Ramos (cell line): ENCODE data around the gene PSMB11.

Experiments
- in situ Hi-C: fragments of 300-500 bp; cut with MboI; formaldehyde crosslinking; loops from one replicate; pipeline ENCODE4 v1.14.3; 2022; ENCODE audit warnings: low sequenced_read_pairs; ENCODE audit not compliant: unreplicated experiment

PSMB11 gene

GRCh38 chr14:23056145-23056955, 14.3 kb downstream of the PSMB11 start:
- in situ Hi-C loops: loop anchor here (10.0 kb wide), 1 partner anchor 482 kb away; no protein-coding TSS in a partner anchor

DNA sequence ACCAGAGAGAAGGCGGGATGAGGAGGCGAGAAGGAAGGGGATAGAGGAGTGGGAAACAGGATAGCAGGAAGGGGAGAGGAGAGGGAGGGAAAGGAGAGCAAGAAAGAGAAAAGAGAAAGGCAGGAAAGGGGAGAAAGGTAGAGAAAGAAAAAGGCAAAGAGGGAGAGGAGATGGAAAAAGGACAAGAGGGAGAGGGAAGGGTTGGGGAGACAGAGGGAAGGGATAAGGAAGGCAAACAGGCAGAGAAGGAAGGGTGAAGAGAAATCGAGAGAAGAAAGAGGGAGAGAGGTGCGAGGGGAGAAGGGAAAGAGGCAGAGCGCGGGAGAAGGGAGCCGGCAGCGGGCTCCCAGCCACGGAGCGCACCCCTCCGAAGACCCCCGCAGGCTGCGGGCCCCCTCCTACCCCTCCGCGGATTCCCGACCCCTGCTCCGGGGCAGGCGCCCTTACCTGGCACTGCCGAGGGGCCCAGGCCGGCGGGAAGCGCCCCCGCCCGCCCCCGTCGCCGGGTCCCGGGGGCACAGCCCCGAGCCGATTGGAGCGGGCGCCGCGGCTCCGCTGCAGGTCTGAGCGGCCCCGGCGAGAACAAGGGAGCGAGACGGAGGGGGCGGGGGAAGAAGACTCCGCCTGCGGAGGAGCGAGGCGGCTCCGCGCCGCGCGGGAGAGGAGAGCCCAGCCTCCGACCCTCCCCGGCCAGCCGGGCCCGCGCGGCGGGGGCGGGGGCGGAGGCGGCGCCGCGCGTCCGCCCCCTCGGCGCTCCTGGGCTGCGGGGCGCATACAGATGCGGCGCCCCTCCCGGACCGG, 15.1 kb downstream of the PSMB11 start, which contains the start of gene CDH24:
TSS of gene CDH24 (minus strand) at position 565 of the 801 bp plus-strand sequence. CDS start 1,787 bp downstream, outside the sequence.
- in situ Hi-C loops: loop anchor here (10.0 kb wide), 1 partner anchor 482 kb away; no protein-coding TSS in a partner anchor

GRCh38 chr14:23057757-23058653, 16.0 kb downstream of the PSMB11 start:
- in situ Hi-C loops: loop anchor here (10.0 kb wide), 1 partner anchor 483 kb away; no protein-coding TSS in a partner anchor

DNA sequence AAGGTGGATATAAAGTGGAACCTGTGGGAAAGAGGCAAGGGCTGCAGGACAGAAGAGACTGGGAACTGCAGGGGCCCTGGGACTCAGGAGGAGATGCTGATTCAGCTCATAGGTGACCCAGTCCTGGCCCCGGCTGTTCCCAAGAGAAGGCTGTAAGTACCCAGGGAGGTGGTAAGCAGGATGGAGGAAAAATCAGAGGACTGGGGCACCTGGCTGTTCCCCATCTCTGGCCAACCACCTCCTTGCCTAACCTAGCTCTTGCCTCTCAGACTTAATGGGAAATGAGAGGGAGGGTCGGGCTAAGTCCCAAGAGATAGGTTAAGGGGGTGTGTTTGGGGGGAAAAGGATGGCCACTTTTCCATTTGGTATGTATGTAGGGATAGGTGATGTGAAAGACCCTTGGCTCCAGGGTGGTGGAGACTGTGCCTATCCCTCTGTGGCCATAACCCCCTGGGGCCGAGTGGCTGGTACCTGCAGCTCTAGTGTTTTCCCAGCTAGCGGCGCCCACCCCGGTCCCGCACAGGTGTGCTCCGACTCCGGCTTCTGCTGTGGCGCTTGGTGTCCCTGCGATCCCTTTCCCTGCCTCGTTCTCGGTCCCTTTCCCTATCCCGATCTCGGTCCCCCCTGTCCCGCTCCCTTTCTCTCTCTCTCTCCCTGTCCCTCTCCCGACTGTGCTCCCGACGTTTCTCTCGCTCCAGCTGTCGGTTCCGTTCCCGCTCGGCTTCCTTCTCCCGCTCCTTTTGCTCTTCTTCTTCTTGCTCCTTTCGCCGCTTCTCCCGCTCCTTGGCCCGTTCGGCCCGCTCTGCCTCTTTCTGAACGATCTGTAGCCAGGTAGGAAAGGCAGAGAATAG, 16.9 kb downstream of the PSMB11 start:
- in situ Hi-C loops: loop anchor here (10.0 kb wide), 1 partner anchor 484 kb away; no protein-coding TSS in a partner anchor

DNA sequence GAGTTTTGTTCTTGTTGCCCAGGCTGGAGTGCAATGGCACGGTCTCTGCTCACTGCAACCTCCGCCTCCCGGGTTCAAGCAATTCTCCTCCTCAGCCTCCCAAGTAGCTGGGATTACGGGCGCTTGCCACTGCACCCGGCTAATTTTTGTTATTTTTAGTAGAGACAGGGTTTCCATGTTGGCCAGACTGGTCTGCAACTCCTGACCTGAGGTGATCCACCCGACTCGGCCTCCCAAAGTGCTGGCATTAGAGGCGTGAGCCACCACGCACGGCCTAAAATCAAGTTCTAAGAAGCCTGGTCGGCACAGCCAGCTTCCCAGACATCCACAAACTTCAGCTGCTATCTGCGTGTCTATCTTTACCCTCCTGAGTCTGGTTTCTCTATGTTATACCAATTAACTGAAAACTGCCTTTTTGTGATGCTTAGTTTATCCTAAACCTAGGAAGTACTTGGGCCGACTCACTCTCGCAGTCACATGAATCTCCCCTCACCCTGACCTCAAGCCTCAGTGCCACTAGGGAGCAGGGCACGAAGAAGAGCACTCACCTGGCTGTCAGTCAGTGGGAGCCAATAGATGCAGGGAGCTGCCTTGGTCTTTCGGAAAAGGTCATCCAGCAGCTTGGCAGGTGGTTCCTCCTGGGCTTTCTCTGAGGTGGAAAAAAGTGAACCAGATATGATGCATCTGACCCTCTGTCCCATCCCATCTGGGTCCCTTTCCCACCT, 18.7 kb downstream of the PSMB11 start:
- in situ Hi-C loops: no loop called here

- in situ Hi-C loops: no loop called here
Observed at GRCh38 chr14:23062002-23062401, 20.0 kb downstream of the PSMB11 start.

DNA sequence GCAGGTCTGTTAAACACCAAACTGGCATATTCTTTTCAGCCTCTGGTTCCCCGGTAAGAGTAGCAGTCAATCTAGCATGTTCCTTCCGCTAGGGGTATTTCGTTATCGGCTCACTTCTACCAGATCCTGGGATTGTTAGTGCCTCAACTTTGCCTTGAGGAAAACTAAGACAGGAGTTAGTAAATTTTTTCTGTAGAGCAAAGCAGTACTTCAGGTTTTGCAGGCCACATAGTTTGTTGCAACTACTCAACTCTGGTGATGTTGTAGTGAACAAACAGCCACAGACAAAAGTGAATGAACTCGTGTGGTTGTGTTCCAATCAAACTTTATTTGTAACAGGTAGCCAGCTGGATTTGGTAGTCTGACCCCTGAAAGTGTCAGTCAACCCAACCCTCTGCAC, 21.6 kb downstream of the PSMB11 start:
- in situ Hi-C loops: no loop called here

DNA sequence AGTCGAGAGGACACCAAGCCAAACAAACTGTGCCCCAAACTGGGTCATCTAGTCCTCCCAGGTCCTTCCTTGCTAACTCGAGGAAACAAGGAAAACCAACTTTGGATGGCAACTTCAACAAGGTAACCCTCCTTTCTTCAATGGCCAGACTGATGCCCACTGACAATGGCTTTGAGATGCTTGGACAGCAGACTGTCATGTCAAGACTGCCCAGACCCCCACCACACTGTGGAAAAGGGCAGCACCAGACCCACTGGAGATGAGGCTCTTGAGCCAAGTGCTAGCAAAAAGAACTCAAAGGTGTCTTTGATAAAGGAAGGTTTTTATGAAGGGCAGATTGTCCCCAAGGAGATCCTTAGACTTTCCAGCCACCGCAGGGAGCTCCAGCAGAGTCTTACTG, 24.4 kb downstream of the PSMB11 start:
- in situ Hi-C loops: no loop called here

- in situ Hi-C loops: no loop called here
Observed at GRCh38 chr14:23066855-23067744, 25.1 kb downstream of the PSMB11 start.

- in situ Hi-C loops: no loop called here
Observed at GRCh38 chr14:23067847-23068788, 26.1 kb downstream of the PSMB11 start.

- in situ Hi-C loops: no loop called here
Observed at GRCh38 chr14:23068789-23069412, 26.9 kb downstream of the PSMB11 start.

DNA sequence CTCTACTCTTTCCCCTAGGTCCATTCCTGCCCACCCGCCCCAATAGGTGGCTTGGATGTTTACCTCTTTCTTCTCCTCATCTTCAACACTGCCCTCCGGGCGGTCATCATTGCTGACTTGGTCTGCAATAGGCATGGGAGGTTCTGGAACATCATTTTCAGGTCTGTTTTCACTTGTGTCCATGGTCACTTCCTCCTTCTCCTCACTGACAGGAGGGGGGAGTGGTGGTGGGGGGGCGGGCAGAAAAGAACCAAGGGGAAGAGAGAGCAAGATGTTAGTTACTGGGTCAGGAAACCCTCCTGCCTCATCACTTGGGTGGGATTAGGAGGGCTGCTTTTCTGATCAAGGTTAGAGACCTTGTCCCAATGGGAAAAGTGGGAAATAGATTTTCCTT, 27.4 kb downstream of the PSMB11 start:
- in situ Hi-C loops: no loop called here

DNA sequence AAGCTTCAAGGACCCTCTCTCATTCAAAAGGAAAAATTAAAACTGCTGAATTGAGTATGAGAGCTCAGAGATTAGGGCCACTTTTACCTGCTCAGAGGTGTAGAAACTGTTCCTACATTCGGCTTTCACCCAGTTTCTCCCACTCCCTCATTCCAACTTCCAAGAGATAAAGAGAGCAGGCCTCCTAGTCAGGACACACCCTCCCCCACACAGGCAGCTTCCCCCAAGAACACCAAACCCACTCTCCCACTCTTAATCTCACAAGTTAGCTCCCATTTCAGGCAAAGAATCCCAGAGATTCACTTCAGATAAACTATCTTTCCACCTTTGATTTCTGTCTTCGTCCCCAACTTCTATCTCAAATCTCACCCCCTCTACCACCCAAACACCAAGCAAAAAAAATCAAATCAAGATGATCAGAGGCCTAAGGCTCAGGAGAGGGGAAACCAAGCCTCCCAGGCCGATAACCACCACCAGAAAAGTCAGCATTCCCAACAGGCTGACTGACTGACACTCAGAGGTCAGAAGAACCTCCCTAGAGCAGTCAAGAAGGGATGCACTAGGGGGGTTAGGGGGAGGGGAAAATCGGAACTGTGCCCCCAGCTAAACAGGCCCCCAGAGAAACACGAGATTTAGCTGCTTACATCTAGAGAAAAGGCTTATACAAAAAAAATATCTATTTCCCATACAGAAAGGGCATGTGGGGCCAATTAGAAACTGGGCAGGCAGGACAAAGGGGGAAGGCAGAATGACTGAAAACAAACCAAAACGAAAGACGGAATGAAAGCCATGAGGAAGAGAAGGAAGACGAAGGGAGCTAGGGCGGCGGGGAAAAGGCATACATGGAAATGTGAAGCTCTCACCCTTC, 28.5 kb downstream of the PSMB11 start:
- in situ Hi-C loops: no loop called here

DNA sequence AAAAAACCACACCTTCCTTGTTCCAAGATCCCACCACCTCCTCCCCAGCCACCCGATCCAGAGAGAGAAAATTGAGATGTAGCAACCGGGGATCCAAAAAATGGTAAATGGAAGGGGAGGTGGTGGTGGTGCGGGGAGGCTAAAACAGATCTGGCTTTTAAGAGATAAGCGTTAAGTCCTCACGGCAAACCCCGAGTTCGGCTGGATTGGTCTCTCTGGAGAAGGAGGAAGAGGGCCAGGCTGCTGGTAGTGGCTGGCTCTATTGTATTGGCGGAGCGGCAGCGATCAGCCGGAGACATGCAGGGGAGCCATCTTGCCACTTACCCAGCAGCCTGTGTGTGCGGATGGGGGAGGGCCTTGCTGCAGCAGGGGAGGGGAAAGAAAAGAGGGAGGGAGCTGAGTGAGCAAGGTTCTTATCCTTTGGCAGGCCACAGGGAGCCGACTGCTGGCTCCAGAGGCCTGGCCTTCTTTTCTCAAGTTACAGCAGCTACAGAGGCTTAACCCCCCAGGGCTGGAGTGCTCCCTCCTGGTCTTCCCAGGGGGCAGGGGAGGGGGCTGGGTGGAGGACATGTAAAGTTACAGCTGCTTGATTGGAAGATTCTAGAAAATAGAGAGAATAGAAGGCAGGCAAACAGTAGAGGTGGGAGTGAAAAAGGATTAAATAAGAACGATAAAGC, 29.4 kb downstream of the PSMB11 start:
- in situ Hi-C loops: no loop called here
